PC-9 (cell line): ENCODE results near the gene SHROOM3. TPM values are rescaled to one million over a fixed set of nuclear protein-coding genes. Genes with fewer than 3 reads are reported as not detected.

Source experiments
- BruUV-seq: library from RNA; stranded (reverse); fragments of 400-500 nt; replicated peaks from 2 replicates; lab custom pipeline; 2021; lab: Mats Ljungman, UMichigan
- CTCF ChIA-PET: fragments of 300-600 bp; sonication (Branson Sonifier 250); formaldehyde crosslinking; loops from one replicate; lab custom pipeline; 2022; ENCODE audit warnings: antibody characterized with exemption; lab: Charles Lee
- POLR2A ChIA-PET: fragments of 300-600 bp; sonication (Branson Sonifier 250); formaldehyde crosslinking; loops from one replicate; lab custom pipeline; 2022; ENCODE audit warnings: antibody characterized with exemption; ENCODE audit not compliant: unreplicated experiment; lab: Charles Lee
- DNase-seq, 2 experiments: peaks; one replicate each; pipeline versions ENCODE4 v3.0.0 to v3.0.0-alpha.2; 2015 to 2022; ENCODE audit warnings: mixed read lengths in 1 of 2
- H2AFZ ChIP-seq: fragments of 200-600 bp; sonication (generic); 2 replicates; pipeline ENCODE4 v1.8.1; 2017; ENCODE audit warnings: antibody characterized with exemption
- H3F3A ChIP-seq: fragments of 200-600 bp; sonication (generic); 2 replicates; pipeline ENCODE4 v1.8.1; 2017; ENCODE audit warnings: antibody characterized with exemption, mild to moderate bottlenecking, low read depth; ENCODE audit not compliant: insufficient read depth
- H3K27ac ChIP-seq: fragments of 200-600 bp; sonication (generic); 2 replicates; pipeline ENCODE4 v1.6.1; 2016; ENCODE audit warnings: mixed run types
- H3K27me3 ChIP-seq: fragments of 200-600 bp; sonication (generic); 2 replicates; pipeline ENCODE4 v1.6.1; 2016; ENCODE audit warnings: low read depth, mixed run types; ENCODE audit not compliant: insufficient read depth
- H3K36me3 ChIP-seq: fragments of 200-600 bp; sonication (generic); 2 replicates; pipeline ENCODE4 v1.6.1; 2016; ENCODE audit warnings: low read depth, mixed run types
- H3K4me1 ChIP-seq: fragments of 200-600 bp; sonication (generic); replicated peaks from 2 replicates; pipeline ENCODE4 v1.6.1; 2016; ENCODE audit warnings: mixed run types; ENCODE audit not compliant: insufficient read depth
- H3K4me2 ChIP-seq: fragments of 200-600 bp; sonication (generic); 2 replicates; pipeline ENCODE4 v1.6.1; 2017; ENCODE audit warnings: mixed run types
- H3K4me3 ChIP-seq: fragments of 200-600 bp; sonication (generic); 2 replicates; pipeline ENCODE4 v1.6.1; 2016; ENCODE audit warnings: mixed run types
- H3K79me2 ChIP-seq: fragments of 200-600 bp; sonication (generic); 2 replicates; pipeline ENCODE4 v1.6.1; 2017; ENCODE audit warnings: low read depth, mixed run types
- H3K9me2 ChIP-seq: fragments of 200-600 bp; sonication (generic); 2 replicates; pipeline ENCODE4 v1.8.1; 2017; ENCODE audit warnings: mild to moderate bottlenecking; ENCODE audit not compliant: insufficient read depth
- H3K9me3 ChIP-seq: fragments of 200-600 bp; sonication (generic); 2 replicates; pipeline ENCODE4 v1.8.1; 2016; ENCODE audit warnings: low read depth; ENCODE audit not compliant: insufficient read depth
- H4K20me1 ChIP-seq: fragments of 200-600 bp; sonication (generic); 2 replicates; pipeline ENCODE4 v1.8.1; 2017; ENCODE audit not compliant: insufficient read depth
- CTCF ChIP-seq: fragments of 200-600 bp; sonication (generic); conservative IDR thresholded peaks from 2 replicates; pipeline ENCODE4 v1.6.1; 2017; ENCODE audit warnings: mixed run types, antibody characterized with exemption, mild to moderate bottlenecking, moderate library complexity
- EZH2 ChIP-seq: fragments of 200-600 bp; sonication (generic); IDR thresholded peaks from 2 replicates; pipeline ENCODE4 v1.8.0; 2017; ENCODE audit warnings: antibody characterized with exemption, low read depth
- intact Hi-C: fragments of 100-400 bp; cut with micrococcal nuclease; formaldehyde crosslinking; loops from one replicate; pipeline ENCODE4 v1.10.0; 2022; ENCODE audit not compliant: unreplicated experiment
- total RNA-seq: library from RNA; stranded (reverse); gene quantifications from 2 replicates; pipeline ENCODE4 v1.2.3, GENCODE V29; 2021

SHROOM3 gene
- total RNA-seq, 1 experiment from 2014 or later: 44.3 TPM

- H3K36me3 ChIP-seq: no peaks in the 10 kb centered on the region
- no peak overlapping the region for H2AFZ ChIP-seq
- H3K79me2 ChIP-seq: no peaks in the 10 kb centered on the region
- POLR2A ChIA-PET: interaction anchor here (0.6 kb wide), 1 partner anchor 106 kb away, joined by 5 read pairs; no protein-coding TSS in a partner anchor
- CTCF ChIA-PET: no interaction called here
- BruUV-seq: no TSS peak
- no peaks in the 10 kb centered on the region for H4K20me1 ChIP-seq
- intact Hi-C loops: no loop called here
- H3K9me3 ChIP-seq: no peaks in the 10 kb centered on the region
- no peak overlapping the region for H3K4me3 ChIP-seq
- H3K4me1 ChIP-seq: no peaks in the 10 kb centered on the region
- DNase-seq: no peak
- H3K4me2 ChIP-seq: no peak overlapping the region
- no peaks in the 10 kb centered on the region for H3K27me3 ChIP-seq
- TF ChIP-seq EZH2 (no peak), CTCF (no peak)
- H3F3A ChIP-seq: no peaks in the 10 kb centered on the region
- H3K9me2 ChIP-seq: no peaks in the 10 kb centered on the region
- H3K27ac ChIP-seq: no peak overlapping the region
These were observed 83.2 kb downstream of the SHROOM3 start for GRCh38 chr4:76518241-76518640.

GRCh38 chr4:76523593-76523992, 88.6 kb downstream of the SHROOM3 start:
- ChIA-PET CTCF (no interaction called here), POLR2A (no interaction called here)
- BruUV-seq: no TSS peak
- H3K9me3 ChIP-seq: no peaks in the 10 kb centered on the region
- no peak overlapping the region for H3K4me2 ChIP-seq
- no peaks in the 10 kb centered on the region for H3K27me3 ChIP-seq
- no peak overlapping the region for H2AFZ ChIP-seq
- H3K36me3 ChIP-seq: no peaks in the 10 kb centered on the region
- H3K79me2 ChIP-seq: no peaks in the 10 kb centered on the region
- H3K4me3 ChIP-seq: no peak overlapping the region
- no peaks in the 10 kb centered on the region for H3K4me1 ChIP-seq
- intact Hi-C loops: no loop called here
- no peak for DNase-seq
- no peak overlapping the region for H3K27ac ChIP-seq
- no peaks in the 10 kb centered on the region for H3F3A ChIP-seq
- H4K20me1 ChIP-seq: no peaks in the 10 kb centered on the region
- H3K9me2 ChIP-seq: no peaks in the 10 kb centered on the region
- TF ChIP-seq EZH2: no peak
- no peak for TF ChIP-seq CTCF

DNA sequence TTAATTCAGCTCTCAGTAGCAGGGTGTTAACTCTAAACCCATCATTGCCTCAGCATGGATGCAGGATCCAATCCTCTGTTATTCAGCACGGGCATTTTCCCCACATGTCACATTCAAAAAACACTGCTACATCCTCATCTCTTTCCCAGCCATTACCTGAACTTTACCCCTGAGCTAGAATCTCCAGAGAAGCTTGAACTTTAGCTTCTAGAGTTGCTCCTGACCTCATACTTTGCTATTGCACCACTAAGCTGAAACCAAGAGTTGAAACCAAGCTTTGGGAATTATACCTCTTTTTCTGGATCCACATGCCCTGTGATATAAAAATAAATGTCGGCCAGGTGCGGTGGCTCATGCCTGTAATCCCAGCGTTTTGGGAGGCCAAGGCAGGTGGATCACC, 90.7 kb downstream of the SHROOM3 start:
- no TSS peak for BruUV-seq
- TF ChIP-seq CTCF (no peak), EZH2 (no peak)
- Histone ChIP-seq H3K4me3 (no peak overlapping the region), H3K4me1 (no peaks in the 10 kb centered on the region), H3K27ac (no peak overlapping the region), H3F3A (no peaks in the 10 kb centered on the region), H3K27me3 (no peaks in the 10 kb centered on the region), H3K4me2 (no peak overlapping the region), H3K36me3 (no peaks in the 10 kb centered on the region), H3K9me3 (no peaks in the 10 kb centered on the region), H2AFZ (no peak overlapping the region), H3K79me2 (no peaks in the 10 kb centered on the region), H3K9me2 (no peaks in the 10 kb centered on the region), H4K20me1 (no peaks in the 10 kb centered on the region)
- ChIA-PET POLR2A (no interaction called here), CTCF (no interaction called here)
- intact Hi-C loops: loop anchor here (5.0 kb wide), 1 partner anchor 37 kb away; no protein-coding TSS in a partner anchor
- DNase-seq: no peak
